HepG2 (cell line): ENCODE results near the gene AP2A2. TPM values are rescaled to one million over a fixed set of nuclear protein-coding genes. Genes with fewer than 3 reads are reported as not detected.

Source experiments
- ATAC-seq: fragments of 200-7000 bp; cut with Tn5 transposase; 3 replicates; pipeline ENCODE4 v1.9.1; 2020; ENCODE audit warnings: mild to moderate bottlenecking, moderate library complexity
- BruUV-seq: library from RNA; stranded (reverse); fragments of 400-500 nt; replicated peaks from 2 replicates; lab custom pipeline; 2021; lab: Mats Ljungman, UMichigan
- CTCF ChIA-PET: fragments of 300-600 bp; formaldehyde crosslinking; extraction: SDS; loops from one replicate; lab custom pipeline; 2021; ENCODE audit warnings: low total read pairs, inconsistent platforms, low intra/inter-chr PET ratio; lab: Yijun Ruan, JAX
- POLR2A ChIA-PET: fragments of 350-600 bp; sonication (Branson Sonifier 250); formaldehyde crosslinking; loops from one replicate; lab custom pipeline; 2020; ENCODE audit warnings: antibody characterized with exemption, inconsistent platforms; lab: Yijun Ruan, JAX
- DNase-seq: peaks from one replicate; pipeline ENCODE4 v3.0.0-alpha.2; 2015; ENCODE audit warnings: low spot score
- FAIRE-seq: peaks from 3 replicates; lab custom pipeline; 2011; peaks lifted over from hg19 to GRCh38; lab: Jason Lieb, UNC
- H2AFZ ChIP-seq: one replicate; pipeline ENCODE4 v1.6.1; 2011; ENCODE audit warnings: low read length, inconsistent platforms
- H3K27ac ChIP-seq: fragments of 300-600 bp; 3 replicates; pipeline ENCODE4 v1.8.0; 2011; ENCODE audit warnings: mixed run types, mild to moderate bottlenecking, mixed read lengths, low read length, inconsistent platforms; ENCODE audit not compliant: insufficient read depth; ENCODE audit errors: extremely low read length
- H3K27me3 ChIP-seq, 2 experiments: fragments of 200-600 bp in 1 of 2; 2 replicates in 1 of 2; 3 replicates in 1 of 2; pipeline versions ENCODE4 v1.6.0 to v1.8.0; 2011; ENCODE audit warnings: low read length in 2 of 2, mild to moderate bottlenecking in 2 of 2, moderate library complexity in 2 of 2, inconsistent platforms in 1 of 2; ENCODE audit not compliant: insufficient read depth in 2 of 2, control insufficient read depth in 1 of 2
- H3K36me3 ChIP-seq, 2 experiments: fragments of 200-600 bp in 1 of 2; replicated peaks in 1 of 2; 2 replicates in 1 of 2; 3 replicates in 1 of 2; pipeline versions ENCODE4 v1.5.1 to v1.8.0; 2011; ENCODE audit warnings: low read length in 2 of 2, inconsistent platforms in 1 of 2; ENCODE audit not compliant: insufficient read depth in 2 of 2, control insufficient read depth in 1 of 2
- H3K4me1 ChIP-seq: 2 replicates; pipeline ENCODE4 v1.5.1; 2012; ENCODE audit warnings: low read length, inconsistent platforms; ENCODE audit not compliant: insufficient read depth
- H3K4me2 ChIP-seq: 2 replicates; pipeline ENCODE4 v1.6.0; 2011; ENCODE audit warnings: low read depth, low read length, inconsistent platforms
- H3K4me3 ChIP-seq, 3 experiments: fragments of 200-600 bp in 1 of 3; sonication (generic), shearing (Covaris generic) in 1 of 3; replicated peaks in 1 of 3; 2 replicates each; pipeline ENCODE4 v1.5.1; 2011 to 2016; ENCODE audit warnings: low read length in 3 of 3, inconsistent platforms in 2 of 3, low read depth in 2 of 3, mild to moderate bottlenecking in 2 of 3, control low read depth in 1 of 3, mixed read lengths in 1 of 3; ENCODE audit not compliant: insufficient read depth in 1 of 3
- H3K79me2 ChIP-seq: one replicate; pipeline ENCODE4 v1.6.1; 2011; ENCODE audit warnings: low read length, inconsistent platforms; ENCODE audit not compliant: insufficient read depth
- H3K9ac ChIP-seq: 2 replicates; pipeline ENCODE4 v1.6.0; 2011; ENCODE audit warnings: mild to moderate bottlenecking, low read depth, low read length, inconsistent platforms; ENCODE audit not compliant: insufficient read depth
- H3K9me3 ChIP-seq: 2 replicates; pipeline ENCODE4 v1.5.1; 2012; ENCODE audit warnings: mild to moderate bottlenecking, low read length
- H4K20me1 ChIP-seq: 2 replicates; pipeline ENCODE4 v1.6.0; 2011; ENCODE audit warnings: inconsistent platforms, mild to moderate bottlenecking, low read length, moderate library complexity; ENCODE audit not compliant: insufficient read depth
- ETV5 ChIP-seq: IDR thresholded peaks from 2 replicates; pipeline ENCODE4 v1.6.1; 2018; ENCODE audit warnings: missing biosample characterization, missing genetic modification reagents, inconsistent platforms, borderline replicate concordance
- FIP1L1 ChIP-seq: fragments of 200-400 bp; formaldehyde crosslinking; IDR thresholded peaks from 2 replicates; pipeline ENCODE4 v1.6.1; 2018; ENCODE audit warnings: low read depth, mild to moderate bottlenecking, low read length, moderate library complexity, borderline replicate concordance; ENCODE audit not compliant: insufficient read depth
- NCOA2 ChIP-seq: sonication (generic); formaldehyde crosslinking; IDR thresholded peaks from 2 replicates; pipeline ENCODE4 v1.8.0; 2022; ENCODE audit warnings: inconsistent platforms
- PAWR ChIP-seq: sonication (generic); formaldehyde crosslinking; IDR thresholded peaks from 2 replicates; pipeline ENCODE4 v1.4.0; 2020; ENCODE audit warnings: missing genetic modification reagents, mild to moderate bottlenecking, borderline replicate concordance
- ZBTB21 ChIP-seq: sonication (generic); formaldehyde crosslinking; IDR thresholded peaks from 2 replicates; pipeline ENCODE4 v1.4.0; 2020; ENCODE audit warnings: missing genetic modification reagents
- ZNF616 ChIP-seq: sonication (generic); formaldehyde crosslinking; IDR thresholded peaks from 2 replicates; pipeline ENCODE4 v1.5.0; 2020; ENCODE audit warnings: low read depth, mild to moderate bottlenecking, missing genetic modification reagents
- WGBS: methylation state at CpG from one replicate; pipeline ENCODE4 v1.1.6; 2017; ENCODE audit warnings: low lambda C conversion rate; 5-methylcytosine and 5-hydroxymethylcytosine counted together
- in situ Hi-C: cut with HindIII; loops from 2 replicates; pipeline ENCODE4 v1.10.0; 2017; ENCODE audit warnings: low pct_unique_long_range_greater_than_20kb; ENCODE audit not compliant: extremely low pct_ligation_motif_present
- intact Hi-C: fragments of 100-400 bp; cut with micrococcal nuclease; formaldehyde crosslinking; loops from one replicate; pipeline ENCODE4 v1.10.0; 2022; ENCODE audit not compliant: unreplicated experiment
- polyA plus RNA-seq, 8 experiments: library from polyadenylated mRNA; depleted of rRNA in 3 of 8; stranded (reverse) in 7 of 8; unstranded in 1 of 8; fragments of >200 nt; fragmentation: Illumina TruSeq in 4 of 8; extraction: Trizol in 4 of 8; gene quantifications; 2 replicates each; pipeline versions ENCODE4 v1.2.1 to v1.2.3, GENCODE V29; 2011 to 2016; ENCODE audit warnings: low read depth in 4 of 8, missing spikeins in 1 of 8, mixed read lengths in 1 of 8; ENCODE audit not compliant: insufficient read depth in 1 of 8
- total RNA-seq, 5 experiments: library from RNA; depleted of rRNA; stranded (reverse); fragments of >200 nt; fragmentation: Illumina TruSeq; extraction: Trizol; gene quantifications; 2 replicates each; pipeline ENCODE4 v1.2.3, GENCODE V29; 2016; ENCODE audit warnings: low read depth in 1 of 5
- TF ChIP-seq, protein P1 (sequence below): sonication (generic); formaldehyde crosslinking; IDR thresholded peaks from 2 replicates; pipeline ENCODE4 v1.4.0; 2020; ENCODE audit warnings: missing genetic modification reagents

Gene AP2A2
- total and polyA plus RNA-seq, 2 of the 13 experiments (the other 11 are each of a cell fraction or from before 2014, with no cell fraction given) = 25.7 to 75.7 TPM

DNA sequence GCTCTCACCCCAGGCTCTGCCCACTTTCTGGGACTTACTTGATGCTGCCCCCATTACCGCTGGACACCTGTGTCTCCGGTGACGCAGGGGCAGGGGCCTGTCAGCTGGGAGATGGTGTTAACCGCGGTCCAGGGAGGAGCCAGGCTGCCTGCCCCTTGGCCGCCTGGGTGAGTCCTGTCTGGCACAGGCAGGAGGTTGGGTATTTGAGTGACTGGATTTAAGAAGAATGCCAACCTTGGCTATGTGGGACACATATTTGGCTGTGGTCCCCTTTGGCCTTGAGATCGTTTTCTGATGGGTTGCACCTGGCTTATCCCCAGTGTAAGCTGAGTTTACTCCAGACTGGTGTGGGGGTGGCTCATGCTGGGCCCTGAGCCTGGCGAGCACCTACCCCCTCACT, 108.3 kb downstream of the AP2A2 start:
- Histone ChIP-seq H4K20me1 (no peaks in the 10 kb centered on the region), H2AFZ (no peak overlapping the region), H3K4me1 (no peaks in the 10 kb centered on the region), H3K4me3 (no peak overlapping the region), H3K27ac (no peak overlapping the region), H3K27me3 (peaks cover 29 to 68% of the 10 kb centered on the region in 2 experiments; a peak in 4 of 5 replicates), H3K36me3 (no peaks in the 10 kb centered on the region), H3K9me3 (no peaks in the 10 kb centered on the region), H3K4me2 (no peak overlapping the region), H3K79me2 (no peaks in the 10 kb centered on the region), H3K9ac (no peak overlapping the region)
- POLR2A ChIA-PET = no interaction called here
- CTCF ChIA-PET = no interaction called here
- WGBS = 0% methylated on average over 1 of the region's 8 CpGs
- FAIRE-seq = no peak
- intact Hi-C loops (no loop called here), in situ Hi-C loops (no loop called here)
- ATAC-seq = no peak
- DNase-seq = no peak
- no peak for TF ChIP-seq ZNF616 (CRISPR knock-in tag)
- TF ChIP-seq PAWR = no peak
- TF ChIP-seq, protein P1, sequence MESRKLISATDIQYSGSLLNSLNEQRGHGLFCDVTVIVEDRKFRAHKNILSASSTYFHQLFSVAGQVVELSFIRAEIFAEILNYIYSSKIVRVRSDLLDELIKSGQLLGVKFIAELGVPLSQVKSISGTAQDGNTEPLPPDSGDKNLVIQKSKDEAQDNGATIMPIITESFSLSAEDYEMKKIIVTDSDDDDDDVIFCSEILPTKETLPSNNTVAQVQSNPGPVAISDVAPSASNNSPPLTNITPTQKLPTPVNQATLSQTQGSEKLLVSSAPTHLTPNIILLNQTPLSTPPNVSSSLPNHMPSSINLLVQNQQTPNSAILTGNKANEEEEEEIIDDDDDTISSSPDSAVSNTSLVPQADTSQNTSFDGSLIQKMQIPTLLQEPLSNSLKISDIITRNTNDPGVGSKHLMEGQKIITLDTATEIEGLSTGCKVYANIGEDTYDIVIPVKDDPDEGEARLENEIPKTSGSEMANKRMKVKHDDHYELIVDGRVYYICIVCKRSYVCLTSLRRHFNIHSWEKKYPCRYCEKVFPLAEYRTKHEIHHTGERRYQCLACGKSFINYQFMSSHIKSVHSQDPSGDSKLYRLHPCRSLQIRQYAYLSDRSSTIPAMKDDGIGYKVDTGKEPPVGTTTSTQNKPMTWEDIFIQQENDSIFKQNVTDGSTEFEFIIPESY = no peak
- no TSS peak for BruUV-seq

DNA sequence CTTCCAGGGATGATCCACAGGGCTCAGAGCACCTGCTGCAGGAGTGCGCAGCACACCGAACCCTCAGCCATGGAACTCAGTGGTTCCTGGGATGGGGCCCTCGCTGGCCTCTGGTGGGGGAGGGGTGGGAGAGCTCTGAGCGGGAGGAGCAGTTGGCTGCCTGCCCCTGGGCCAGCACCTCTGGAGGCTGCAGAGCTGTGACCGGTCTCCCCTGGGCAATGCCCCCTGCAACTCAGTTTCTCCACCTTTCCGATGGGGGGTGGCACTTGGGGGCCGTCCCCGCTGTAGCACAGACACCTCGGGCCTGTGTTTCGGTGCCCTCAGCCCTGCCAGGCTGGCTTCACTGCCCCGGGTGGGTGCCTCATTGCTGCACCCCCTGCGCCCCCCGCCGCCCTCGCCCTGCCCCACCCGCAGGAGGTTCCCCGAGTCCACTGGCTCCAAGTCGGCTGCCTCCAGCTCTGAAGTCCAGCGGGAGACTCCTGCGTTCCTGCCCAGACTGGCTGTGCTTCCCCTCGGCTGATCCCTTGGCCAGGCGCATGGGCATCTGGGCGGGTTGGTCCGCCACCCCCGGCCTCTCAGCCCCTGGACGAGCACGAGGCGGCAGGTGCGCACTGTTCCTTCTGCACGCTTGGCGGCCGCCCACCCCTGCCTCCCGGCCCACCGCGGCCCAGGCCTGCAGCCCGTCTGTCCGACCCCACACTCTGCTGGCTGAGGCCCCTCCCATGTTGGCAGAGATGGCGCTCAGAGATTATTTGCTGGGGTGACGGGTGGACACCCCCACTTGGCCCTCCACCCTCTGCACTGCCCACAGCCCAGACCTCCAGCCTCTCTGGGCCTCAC, 109.0 kb downstream of the AP2A2 start:
- Histone ChIP-seq H3K27ac (no peak overlapping the region), H3K9me3 (no peaks in the 10 kb centered on the region), H3K4me2 (no peak overlapping the region)
- ATAC-seq (no peak), FAIRE-seq (no peak)
- POLR2A ChIA-PET = no interaction called here
- no TSS peak for BruUV-seq
- TF ChIP-seq NCOA2 (CRISPR knock-in tag) = no peak
- TF ChIP-seq FIP1L1 = no peak
- TF ChIP-seq ETV5 = no peak
- no peak for TF ChIP-seq ZBTB21 (CRISPR knock-in tag)
- TF ChIP-seq, all 625 proteins: peak for 0
- Histone ChIP-seq H3K79me2 (no peaks in the 10 kb centered on the region), H3K36me3 (no peaks in the 10 kb centered on the region), H3K9ac (no peak overlapping the region), H3K27me3 (peaks cover 28 to 68% of the 10 kb centered on the region in 2 experiments; a peak in 4 of 5 replicates), H2AFZ (no peak overlapping the region), H3K4me1 (no peaks in the 10 kb centered on the region), H3K4me3 (no peak overlapping the region), H4K20me1 (no peaks in the 10 kb centered on the region)
- in situ Hi-C loops (no loop called here), intact Hi-C loops (no loop called here)
- CTCF ChIA-PET = no interaction called here
- DNase-seq = no peak
- WGBS = no CpG with 5 or more reads among the region's 39 CpGs
